Activated B cell treated with CpG ODN at 0.5 μM for 24 hours (primary cell): Measurements from ENCODE around the gene CBFB. TPM values are rescaled to one million over a fixed set of nuclear protein-coding genes. Genes with fewer than 3 reads are reported as not detected.

ENCODE experiments used
- ATAC-seq: fragments of 200-7000 bp; cut with Tn5 transposase; one replicate; pipeline ENCODE4 v1.10.0; 2021; ENCODE audit warnings: low read depth, mild to moderate bottlenecking, moderate library complexity
- CTCF ChIA-PET: fragments of 350-600 bp; sonication (Branson Sonifier 250); formaldehyde crosslinking; loops from one replicate; lab custom pipeline; 2021; ENCODE audit warnings: antibody characterized with exemption; lab: Charles Lee
- POLR2A ChIA-PET: fragments of 350-600 bp; sonication (Branson Sonifier 250); formaldehyde crosslinking; loops from one replicate; lab custom pipeline; 2021; ENCODE audit warnings: antibody characterized with exemption; lab: Charles Lee
- DNase-seq: peaks from one replicate; pipeline ENCODE4 v3.0.0; 2022
- H3K27ac Mint-ChIP-seq: one replicate; pipeline ENCODE4 v1.8.0; 2020; ENCODE audit warnings: mixed read lengths
- H3K27me3 Mint-ChIP-seq: one replicate; pipeline ENCODE4 v1.8.0; 2021; ENCODE audit warnings: mixed read lengths
- H3K36me3 Mint-ChIP-seq: one replicate; pipeline ENCODE4 v1.8.0; 2021; ENCODE audit warnings: low read depth, mixed read lengths
- H3K4me1 Mint-ChIP-seq: one replicate; pipeline ENCODE4 v1.8.0; 2021; ENCODE audit warnings: mixed read lengths
- H3K4me3 Mint-ChIP-seq: one replicate; pipeline ENCODE4 v1.8.0; 2020; ENCODE audit warnings: mild to moderate bottlenecking, mixed read lengths
- H3K9me3 Mint-ChIP-seq: one replicate; pipeline ENCODE4 v1.8.0; 2020; ENCODE audit warnings: mixed read lengths
- intact Hi-C: fragments of 100-400 bp; cut with micrococcal nuclease; formaldehyde crosslinking; loops from one replicate; pipeline ENCODE4 v1.15.1; 2024
- total RNA-seq: library from RNA; stranded (reverse); gene quantifications from 2 replicates; pipeline ENCODE4 v1.2.3, GENCODE V29; 2022
- TF ChIP-seq, protein P1 (sequence below): fragments of 200-600 bp; IDR thresholded peaks from one replicate; pipeline ENCODE4 v1.8.0; 2022; ENCODE audit warnings: antibody characterized with exemption, mild to moderate bottlenecking

The CBFB gene
- total RNA-seq, 1 donor from 2014 or later = 66.6 TPM

DNA sequence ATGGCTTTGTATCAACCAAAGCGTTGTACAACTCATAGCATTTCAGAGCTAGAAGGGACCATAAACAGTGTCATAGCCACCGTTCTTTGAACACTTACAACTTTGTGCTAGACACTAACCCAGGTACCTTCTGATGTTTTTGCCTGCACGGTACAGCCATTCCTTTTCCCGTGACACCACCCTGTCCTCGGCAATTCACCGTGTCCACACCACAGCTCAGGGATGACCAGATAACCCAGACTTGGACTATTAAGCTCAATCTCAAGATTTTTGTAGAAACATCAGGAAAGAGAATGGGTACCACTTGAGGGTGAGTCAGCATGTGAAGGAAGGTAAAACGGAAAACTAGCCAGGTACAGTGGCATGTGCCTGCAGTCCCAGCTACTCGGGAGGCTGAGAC, 9.8 kb upstream of the CBFB start:
- Mint-ChIP-seq H3K9me3 (no peaks in the 10 kb centered on the region), H3K27ac (no peak overlapping the region), H3K36me3 (no peaks in the 10 kb centered on the region), H3K4me3 (no peak overlapping the region), H3K27me3 (no peaks in the 10 kb centered on the region), H3K4me1 (peaks cover 2% of the 10 kb centered on the region)
- intact Hi-C loops = no loop called here
- POLR2A ChIA-PET = interaction anchor here (0.6 to 0.7 kb wide), 2 partner anchors 10 to 1292 kb away, joined by 3 read pairs; partner anchors contain the start of genes PRMT7 and SLC7A6OS
- TF ChIP-seq, protein P1, sequence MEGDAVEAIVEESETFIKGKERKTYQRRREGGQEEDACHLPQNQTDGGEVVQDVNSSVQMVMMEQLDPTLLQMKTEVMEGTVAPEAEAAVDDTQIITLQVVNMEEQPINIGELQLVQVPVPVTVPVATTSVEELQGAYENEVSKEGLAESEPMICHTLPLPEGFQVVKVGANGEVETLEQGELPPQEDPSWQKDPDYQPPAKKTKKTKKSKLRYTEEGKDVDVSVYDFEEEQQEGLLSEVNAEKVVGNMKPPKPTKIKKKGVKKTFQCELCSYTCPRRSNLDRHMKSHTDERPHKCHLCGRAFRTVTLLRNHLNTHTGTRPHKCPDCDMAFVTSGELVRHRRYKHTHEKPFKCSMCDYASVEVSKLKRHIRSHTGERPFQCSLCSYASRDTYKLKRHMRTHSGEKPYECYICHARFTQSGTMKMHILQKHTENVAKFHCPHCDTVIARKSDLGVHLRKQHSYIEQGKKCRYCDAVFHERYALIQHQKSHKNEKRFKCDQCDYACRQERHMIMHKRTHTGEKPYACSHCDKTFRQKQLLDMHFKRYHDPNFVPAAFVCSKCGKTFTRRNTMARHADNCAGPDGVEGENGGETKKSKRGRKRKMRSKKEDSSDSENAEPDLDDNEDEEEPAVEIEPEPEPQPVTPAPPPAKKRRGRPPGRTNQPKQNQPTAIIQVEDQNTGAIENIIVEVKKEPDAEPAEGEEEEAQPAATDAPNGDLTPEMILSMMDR = no peak
- no peak for ATAC-seq
- CTCF ChIA-PET = interaction anchor here (0.7 to 2.9 kb wide), 4 partner anchors 81 to 166 kb away, joined by 3 to 32 read pairs (median 13); no protein-coding TSS in a partner anchor
- no peak for DNase-seq

DNA sequence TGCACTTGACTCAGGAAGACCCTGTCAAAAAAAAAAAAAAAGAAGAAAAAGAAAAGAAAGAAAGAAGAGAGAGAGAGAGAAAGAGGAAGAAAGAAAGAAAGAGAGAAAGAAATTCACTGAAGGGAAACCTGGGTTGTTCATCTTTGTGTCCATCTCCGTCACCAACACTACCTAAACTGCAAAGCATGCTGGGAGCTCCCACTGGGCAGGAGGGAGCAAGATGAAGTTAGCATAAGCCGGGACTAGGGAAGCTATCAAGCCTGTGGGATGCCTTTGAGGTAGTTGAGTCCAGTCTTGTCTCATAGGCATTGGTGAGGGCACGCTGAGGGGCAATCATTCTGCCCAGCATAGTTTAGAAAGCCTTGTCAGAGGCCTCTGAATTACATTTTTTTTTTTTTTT, 7.6 kb upstream of the CBFB start:
- ATAC-seq (no peak), DNase-seq (no peak)
- CTCF ChIA-PET = no interaction called here
- no peaks in the 10 kb centered on the region for H3K4me1 Mint-ChIP-seq
- TF ChIP-seq, protein P1 = no peak
- H3K36me3 Mint-ChIP-seq = no peaks in the 10 kb centered on the region
- no peak overlapping the region for H3K4me3 Mint-ChIP-seq
- H3K9me3 Mint-ChIP-seq = no peaks in the 10 kb centered on the region
- H3K27ac Mint-ChIP-seq = no peak overlapping the region
- intact Hi-C loops = no loop called here
- H3K27me3 Mint-ChIP-seq = no peaks in the 10 kb centered on the region
- POLR2A ChIA-PET = no interaction called here

DNA sequence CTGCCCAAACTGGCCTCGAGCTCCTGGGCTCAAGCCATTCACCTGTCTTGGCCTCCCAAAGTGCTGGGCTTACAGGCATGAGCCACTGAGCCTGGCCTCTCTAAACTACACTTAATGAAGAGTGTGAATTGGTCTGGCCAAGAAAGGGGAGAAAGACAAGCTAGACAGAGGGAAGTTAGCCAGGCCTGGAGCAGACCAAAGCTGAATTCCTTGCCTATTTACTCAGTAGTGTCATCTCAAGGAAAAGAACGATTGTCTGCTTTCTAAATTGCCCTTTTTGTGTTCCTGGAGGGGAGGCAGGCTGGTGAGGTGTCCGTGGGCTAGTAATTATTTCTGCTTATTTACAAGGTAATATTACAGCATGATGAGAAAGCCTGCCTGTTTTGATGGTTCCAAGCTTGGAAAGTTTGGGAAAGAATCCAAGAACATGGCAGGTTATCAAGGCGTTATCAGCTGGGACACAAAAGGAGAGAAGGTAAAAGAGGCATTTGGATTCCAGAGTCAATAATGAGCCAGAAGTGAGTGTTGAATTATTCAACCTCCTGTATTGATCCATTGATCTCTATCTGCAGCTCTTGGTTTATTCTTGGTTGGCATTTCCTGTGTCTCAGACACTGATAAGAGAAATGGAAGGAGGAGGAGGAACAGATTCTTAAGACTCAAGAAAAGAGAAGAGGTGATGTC, 6.3 kb upstream of the CBFB start:
- TF ChIP-seq, protein P1 = no peak
- ATAC-seq (no peak), DNase-seq (no peak)
- intact Hi-C loops = no loop called here
- Mint-ChIP-seq H3K27ac (no peak overlapping the region), H3K36me3 (no peaks in the 10 kb centered on the region), H3K27me3 (no peaks in the 10 kb centered on the region), H3K4me3 (no peak overlapping the region), H3K4me1 (no peaks in the 10 kb centered on the region), H3K9me3 (no peaks in the 10 kb centered on the region)
- POLR2A ChIA-PET = interaction anchor here (0.7 kb wide), 1 partner anchor 15 kb away, joined by 6 read pairs; no protein-coding TSS in a partner anchor
- CTCF ChIA-PET = no interaction called here

DNA sequence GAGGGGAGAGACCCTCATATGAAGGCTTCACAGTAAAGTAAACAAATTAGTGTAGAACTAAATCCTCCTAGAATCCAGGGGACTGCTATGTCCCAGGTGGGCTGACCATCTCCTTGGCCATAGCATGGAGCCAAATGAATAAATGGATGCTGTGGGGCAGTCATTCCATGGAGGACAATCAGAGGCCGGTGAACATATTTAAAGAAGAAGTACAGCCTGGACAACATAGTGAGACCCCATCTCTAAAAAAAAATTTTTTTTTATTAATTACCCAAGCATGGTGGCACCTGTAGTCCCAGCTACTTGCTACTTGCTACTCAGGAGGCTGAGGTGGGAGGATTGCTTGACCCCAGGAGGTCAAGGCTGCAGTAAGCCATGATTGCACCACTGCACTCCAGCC, 5.3 kb upstream of the CBFB start:
- Mint-ChIP-seq H3K9me3 (no peaks in the 10 kb centered on the region), H3K4me1 (peaks cover 6% of the 10 kb centered on the region), H3K36me3 (no peaks in the 10 kb centered on the region), H3K27me3 (no peaks in the 10 kb centered on the region), H3K4me3 (no peak overlapping the region), H3K27ac (no peak overlapping the region)
- intact Hi-C loops = no loop called here
- POLR2A ChIA-PET = no interaction called here
- DNase-seq (no peak), ATAC-seq (no peak)
- CTCF ChIA-PET = no interaction called here
- TF ChIP-seq, protein P1 = no peak

DNA sequence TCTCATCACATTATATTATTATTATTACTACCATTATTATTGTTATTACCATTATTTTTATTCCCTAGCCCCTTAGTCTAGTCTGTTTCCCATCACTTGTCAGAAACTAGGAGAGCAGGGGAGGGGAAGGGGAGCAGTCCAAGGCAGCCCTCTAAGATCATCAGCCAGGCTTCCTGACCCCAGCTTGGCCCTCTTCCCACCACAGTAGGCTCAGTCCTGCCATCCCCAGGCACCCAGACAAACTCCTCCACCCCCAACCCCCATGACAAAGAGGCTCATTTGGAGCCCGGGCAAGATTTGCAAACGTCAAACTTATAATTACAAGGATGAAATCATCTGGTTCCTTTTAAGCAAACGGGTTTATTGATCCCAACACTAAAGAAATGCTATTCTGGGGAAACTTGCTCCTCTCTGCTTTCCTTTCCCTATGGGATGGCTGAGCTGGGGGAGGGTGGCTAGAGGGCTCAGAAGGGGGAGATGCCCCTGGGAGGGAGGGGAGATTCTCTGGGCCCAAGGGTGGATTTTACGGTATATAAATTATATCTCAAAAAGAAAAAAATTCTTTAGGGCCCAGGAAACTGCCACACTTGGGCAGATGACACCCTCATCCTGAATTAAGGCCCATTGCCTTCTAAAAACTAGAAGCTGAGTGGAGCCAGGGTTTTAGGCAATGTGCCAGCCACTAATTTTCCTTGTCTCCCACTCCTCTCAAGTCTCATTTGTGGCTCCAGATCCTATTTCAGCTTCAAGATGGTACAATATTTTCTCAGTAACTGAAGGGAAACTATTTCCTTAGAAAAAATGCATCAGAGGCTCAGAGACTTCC, 4.4 kb upstream of the CBFB start:
- ChIA-PET POLR2A (no interaction called here), CTCF (no interaction called here)
- no peaks in the 10 kb centered on the region for H3K27me3 Mint-ChIP-seq
- no peak overlapping the region for H3K27ac Mint-ChIP-seq
- no peak overlapping the region for H3K4me3 Mint-ChIP-seq
- DNase-seq (no peak), ATAC-seq (no peak)
- intact Hi-C loops = no loop called here
- H3K4me1 Mint-ChIP-seq = peaks cover 6% of the 10 kb centered on the region
- H3K36me3 Mint-ChIP-seq = no peaks in the 10 kb centered on the region
- H3K9me3 Mint-ChIP-seq = no peaks in the 10 kb centered on the region
- TF ChIP-seq, protein P1 = no peak
